ENCODE data around the gene BIRC2.

Gene BIRC2

DNA sequence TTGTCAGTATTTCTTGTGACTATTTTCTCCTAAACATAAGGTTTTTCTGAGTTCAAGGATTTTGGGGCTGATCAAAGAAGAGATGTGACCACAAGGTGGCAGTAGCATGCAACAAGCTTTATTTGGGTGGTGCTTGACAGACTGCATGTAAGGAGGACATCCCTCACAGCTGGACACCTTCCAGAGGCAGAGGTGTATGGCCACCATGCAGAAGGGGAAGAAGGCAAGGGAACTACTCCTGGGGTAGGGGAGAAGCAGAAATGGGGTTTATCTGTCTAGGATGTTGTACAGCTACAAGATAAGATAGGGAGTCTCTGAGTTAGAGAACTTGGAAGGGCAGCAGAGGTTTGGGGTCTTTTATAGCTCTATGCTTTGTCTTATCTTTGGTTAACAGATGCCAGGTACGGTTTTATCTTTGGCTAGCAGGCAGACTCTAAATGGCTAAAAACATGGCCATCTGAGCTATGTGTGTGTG, 5.1 kb upstream of the BIRC2 start:
- peak; percentile 56 for DNase-seq (ENCODE audit: extremely low read depth, low read depth)
- TF ChIP-seq, protein P1, sequence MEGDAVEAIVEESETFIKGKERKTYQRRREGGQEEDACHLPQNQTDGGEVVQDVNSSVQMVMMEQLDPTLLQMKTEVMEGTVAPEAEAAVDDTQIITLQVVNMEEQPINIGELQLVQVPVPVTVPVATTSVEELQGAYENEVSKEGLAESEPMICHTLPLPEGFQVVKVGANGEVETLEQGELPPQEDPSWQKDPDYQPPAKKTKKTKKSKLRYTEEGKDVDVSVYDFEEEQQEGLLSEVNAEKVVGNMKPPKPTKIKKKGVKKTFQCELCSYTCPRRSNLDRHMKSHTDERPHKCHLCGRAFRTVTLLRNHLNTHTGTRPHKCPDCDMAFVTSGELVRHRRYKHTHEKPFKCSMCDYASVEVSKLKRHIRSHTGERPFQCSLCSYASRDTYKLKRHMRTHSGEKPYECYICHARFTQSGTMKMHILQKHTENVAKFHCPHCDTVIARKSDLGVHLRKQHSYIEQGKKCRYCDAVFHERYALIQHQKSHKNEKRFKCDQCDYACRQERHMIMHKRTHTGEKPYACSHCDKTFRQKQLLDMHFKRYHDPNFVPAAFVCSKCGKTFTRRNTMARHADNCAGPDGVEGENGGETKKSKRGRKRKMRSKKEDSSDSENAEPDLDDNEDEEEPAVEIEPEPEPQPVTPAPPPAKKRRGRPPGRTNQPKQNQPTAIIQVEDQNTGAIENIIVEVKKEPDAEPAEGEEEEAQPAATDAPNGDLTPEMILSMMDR (IDR thresholded peaks at IDR 0.05; ENCODE audit: low read depth, low read length): peak; percentile 76

DNA sequence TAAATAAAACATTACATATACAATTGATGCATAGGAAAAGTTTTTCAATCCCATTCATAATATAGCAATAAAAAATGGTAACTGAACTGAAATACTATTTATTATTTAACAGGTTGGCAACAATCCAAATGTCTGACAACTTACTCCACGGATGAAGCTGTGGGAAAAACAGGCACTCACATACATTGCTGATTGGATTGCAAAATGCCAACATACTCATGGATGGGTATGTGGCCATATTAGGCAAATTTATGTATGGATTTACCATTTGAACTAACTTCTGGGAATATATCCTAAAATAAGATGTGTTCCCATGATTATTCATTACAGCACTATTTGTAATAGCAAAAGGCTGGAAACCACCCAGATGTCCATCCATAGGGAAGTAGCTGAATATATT, 3.2 kb upstream of the BIRC2 start:
- TF ChIP-seq, protein P1 (IDR thresholded peaks at IDR 0.05; ENCODE audit: low read depth, low read length): no peak

DNA sequence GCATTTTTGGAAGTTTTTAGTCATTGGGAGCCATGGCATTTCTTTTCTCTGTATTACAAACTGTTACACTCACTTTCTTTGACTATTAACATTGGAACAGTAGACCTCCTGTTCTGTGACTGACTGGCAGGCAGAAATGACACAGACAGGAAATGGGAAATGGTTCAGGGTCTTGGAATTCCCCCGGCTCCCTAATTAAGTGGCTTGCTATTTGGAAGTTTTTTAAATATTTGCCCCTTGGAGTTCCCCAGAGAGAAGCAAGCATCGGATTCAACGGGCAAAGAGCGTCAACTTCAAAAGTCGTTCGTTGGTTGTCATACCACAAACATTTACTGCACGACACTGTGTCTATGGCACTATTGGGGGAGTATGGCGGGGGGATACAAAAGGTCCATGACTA, 1.1 kb upstream of the BIRC2 start:
- TF ChIP-seq, protein P1 (IDR thresholded peaks at IDR 0.05; ENCODE audit: low read depth, low read length): no peak
- DNase-seq (ENCODE audit: extremely low read depth, low read depth): no peak

More for the DNA sequence above, 3.2 kb upstream of the BIRC2 start:
- DNase-seq (ENCODE audit: extremely low read depth, low read depth): no peak

DNA sequence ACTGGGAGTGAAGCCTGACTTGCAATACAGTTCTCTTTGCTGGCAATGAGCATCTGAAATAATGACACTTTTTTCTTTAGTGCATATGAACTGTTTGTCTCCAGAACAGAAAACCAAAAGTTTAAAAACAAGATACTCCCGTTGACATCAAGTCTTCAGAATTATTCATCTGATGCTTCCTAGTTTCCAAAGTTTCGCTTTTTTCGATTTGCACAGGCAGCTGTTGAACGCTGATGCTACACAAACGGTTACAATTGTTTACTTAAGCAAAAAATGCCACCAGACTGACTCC, 612 bp upstream of the BIRC2 start:
- DNase-seq (ENCODE audit: extremely low read depth, low read depth): no peak

DNA sequence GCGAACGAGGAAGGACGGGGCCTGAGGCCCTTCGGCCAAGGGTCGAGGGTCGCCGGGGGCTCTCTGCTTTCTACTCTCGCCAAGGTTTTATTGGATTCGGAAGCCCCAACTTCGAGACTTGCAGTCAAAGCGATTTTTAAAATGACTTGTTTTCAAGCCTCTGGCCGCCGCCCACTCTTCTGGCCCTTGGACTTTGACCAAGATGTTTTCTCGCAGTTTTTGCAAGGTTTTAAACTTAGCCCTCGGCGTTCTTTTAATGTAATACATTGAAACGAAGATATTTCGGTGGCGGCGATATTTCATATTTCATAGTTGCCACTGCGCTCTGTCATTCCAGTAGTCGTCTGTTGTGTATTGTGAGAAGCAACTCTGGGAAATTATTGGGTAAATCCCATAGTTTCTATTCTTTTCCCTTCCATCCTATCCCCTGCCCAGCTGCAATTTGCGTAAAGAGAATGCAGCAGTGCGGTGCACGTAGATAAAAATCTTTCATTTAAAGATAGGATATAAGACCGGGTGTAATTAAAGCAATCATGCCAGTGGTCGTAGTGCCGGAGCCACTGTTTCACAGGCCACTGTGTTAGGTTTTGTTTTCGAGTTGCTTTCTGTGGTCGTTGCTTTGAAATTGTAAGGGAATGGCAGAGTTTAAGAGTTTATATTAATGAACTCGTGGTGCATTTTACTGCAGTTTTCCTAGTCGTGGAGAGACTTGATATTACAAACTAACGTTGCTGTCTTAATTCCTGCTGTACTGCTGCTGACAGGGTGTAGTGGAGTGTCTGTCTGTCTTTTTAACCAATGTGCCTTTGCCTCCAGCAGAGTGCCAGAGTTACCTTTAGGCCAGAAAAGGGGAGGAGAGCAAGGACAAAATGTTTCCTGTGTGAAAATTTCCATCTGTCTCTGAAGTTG, 702 bp downstream of the BIRC2 start:
- TF ChIP-seq, protein P1 (IDR thresholded peaks at IDR 0.05; ENCODE audit: low read depth, low read length): no peak
- DNase-seq (ENCODE audit: extremely low read depth, low read depth): no peak

More for the DNA sequence above, 612 bp upstream of the BIRC2 start:
- TF ChIP-seq, protein P1 (IDR thresholded peaks at IDR 0.05; ENCODE audit: low read depth, low read length): no peak

DNA sequence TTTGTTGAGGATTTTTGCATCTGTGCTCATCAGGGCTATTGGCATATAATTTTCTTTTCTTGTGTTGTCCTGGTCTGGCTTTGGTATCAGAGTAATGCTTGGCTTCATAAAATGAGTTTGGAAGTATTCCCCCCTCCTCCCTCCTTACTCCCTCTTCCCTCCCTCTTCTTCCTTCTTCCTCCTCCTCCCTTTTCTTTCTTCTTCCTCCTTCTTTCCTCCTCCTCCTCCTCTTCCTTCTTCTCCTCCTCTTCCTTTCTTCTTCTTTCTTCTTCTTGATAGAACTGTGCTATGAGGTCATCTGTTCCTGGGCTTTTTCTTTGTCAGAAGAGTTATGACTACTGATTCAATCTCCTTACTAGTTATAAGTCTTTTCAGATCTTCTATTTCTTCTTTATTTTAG, 10.1 kb downstream of the BIRC2 start:
- no peak for DNase-seq (ENCODE audit: extremely low read depth, low read depth)
- TF ChIP-seq, protein P1 (IDR thresholded peaks at IDR 0.05; ENCODE audit: low read depth, low read length): no peak

DNA sequence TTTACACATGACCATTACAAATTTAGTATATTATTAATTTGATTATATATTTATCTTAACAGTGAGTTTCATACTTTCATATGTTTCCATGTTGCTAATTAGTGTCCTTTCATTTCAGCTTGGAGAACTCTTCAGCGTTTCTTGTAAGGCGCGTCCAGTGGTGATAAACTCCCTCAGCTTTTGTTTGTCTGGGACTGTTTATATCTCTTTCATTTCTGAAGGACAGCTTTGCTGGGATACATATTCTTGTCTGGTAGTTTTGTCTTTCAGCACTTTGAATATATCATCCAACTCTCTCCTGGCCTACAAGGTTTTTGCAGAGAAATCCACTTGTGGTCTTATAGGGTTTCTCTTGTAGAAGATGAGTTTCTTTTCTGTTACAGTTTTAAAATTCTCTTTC, 12.4 kb downstream of the BIRC2 start:
- TF ChIP-seq, protein P1 (IDR thresholded peaks at IDR 0.05; ENCODE audit: low read depth, low read length): no peak
- no peak for DNase-seq (ENCODE audit: extremely low read depth, low read depth)
